ENCODE data around the gene SCIN. TPM values are rescaled to one million over a fixed set of nuclear protein-coding genes. Genes with fewer than 3 reads are reported as not detected.

Gene SCIN
- total and polyA plus RNA-seq, 2 donors = 1.3 to 10.7 TPM

DNA sequence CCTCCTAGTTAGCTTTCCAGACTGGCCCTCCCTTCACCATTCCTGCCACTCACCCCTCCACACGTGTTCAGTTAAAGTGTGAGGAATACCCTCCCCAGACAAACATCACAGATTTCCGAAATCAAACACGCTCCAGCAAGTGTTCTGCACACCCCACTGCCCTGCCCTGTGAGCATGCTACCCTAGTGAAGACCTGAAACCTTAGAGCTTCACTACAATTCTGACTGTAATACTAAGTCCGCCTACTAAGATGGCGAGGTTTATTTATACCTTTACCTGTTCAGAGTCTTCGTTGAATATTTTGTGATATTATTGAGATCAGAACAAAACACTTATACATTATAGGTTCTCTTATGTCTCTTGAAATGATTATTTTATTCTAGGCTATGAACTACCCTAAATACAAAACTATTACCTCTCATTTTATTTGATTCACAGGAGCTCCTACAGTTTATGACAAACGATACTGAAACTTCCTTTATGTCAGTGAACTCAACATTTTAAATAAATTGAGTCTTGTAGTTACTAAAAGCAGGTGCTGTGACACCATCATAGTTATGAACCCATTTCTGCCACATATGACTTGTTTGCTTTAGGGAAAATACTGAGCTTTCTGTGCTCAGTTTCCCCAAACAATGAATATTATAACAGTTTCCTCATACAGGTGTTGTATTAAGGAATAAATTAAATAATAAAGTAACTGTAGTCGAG, 8.6 kb downstream of the SCIN start:
- H3K27ac ChIP-seq (ENCODE audit: low read depth) = no peak overlapping the region
- no peaks in the 10 kb centered on the region for H3K36me3 ChIP-seq (ENCODE audit: insufficient read depth)
- no peak for DNase-seq (ENCODE audit: extremely low spot score)
- 83% methylated on average over 8 of the region's 8 CpGs for WGBS
- H3K4me3 ChIP-seq (ENCODE audit: low read depth, low read length) = no peak overlapping the region
- no peaks in the 10 kb centered on the region for H3K4me1 ChIP-seq (ENCODE audit: insufficient read depth)

DNA sequence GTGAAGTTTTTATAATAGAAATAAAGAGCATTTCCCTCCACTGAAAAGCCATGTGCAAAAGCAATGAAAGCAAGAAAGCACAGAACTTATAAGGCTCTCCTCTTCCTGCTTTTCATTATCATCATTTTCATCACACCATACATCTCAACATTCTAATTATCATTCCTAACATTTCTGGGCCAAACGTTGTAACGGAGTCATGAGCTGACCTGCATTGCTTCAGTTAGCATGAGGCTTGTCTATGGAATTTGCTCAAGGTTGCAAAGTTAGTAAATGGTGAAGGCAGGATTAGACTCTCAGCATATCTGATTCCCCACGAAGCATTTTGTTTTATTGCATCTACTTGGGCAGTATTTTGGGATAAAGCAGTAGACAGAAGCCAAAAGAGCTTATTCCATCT, 11.4 kb downstream of the SCIN start:
- no peak overlapping the region for H3K4me3 ChIP-seq (ENCODE audit: low read depth, low read length)
- WGBS = 31% methylated on average over 3 of the region's 3 CpGs
- no peaks in the 10 kb centered on the region for H3K4me1 ChIP-seq (ENCODE audit: insufficient read depth)
- DNase-seq (ENCODE audit: extremely low spot score) = no peak
- H3K27ac ChIP-seq (ENCODE audit: low read depth) = no peak overlapping the region
- no peaks in the 10 kb centered on the region for H3K36me3 ChIP-seq (ENCODE audit: insufficient read depth)

DNA sequence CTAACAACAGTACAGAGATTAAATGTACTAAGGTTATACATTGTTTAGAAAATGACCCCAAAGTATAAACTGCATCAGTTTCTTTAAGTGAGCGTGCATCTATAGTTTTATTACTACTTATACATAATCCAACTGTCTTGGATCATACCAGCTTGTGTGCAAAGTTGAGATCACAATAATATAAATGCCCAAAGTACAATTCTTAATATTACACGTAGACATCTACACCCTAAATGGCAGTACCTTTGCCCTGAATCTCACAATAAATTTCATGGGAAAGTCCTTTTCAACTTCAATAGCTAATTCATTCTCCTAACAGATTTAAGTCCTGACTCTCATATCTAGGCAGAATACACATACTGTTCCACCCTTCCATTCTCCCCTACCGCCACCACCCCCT, 11.8 kb downstream of the SCIN start:
- Histone ChIP-seq H3K27ac (ENCODE audit: low read depth) (no peak overlapping the region), H3K4me1 (ENCODE audit: insufficient read depth) (no peaks in the 10 kb centered on the region), H3K4me3 (ENCODE audit: low read depth, low read length) (no peak overlapping the region), H3K36me3 (ENCODE audit: insufficient read depth) (no peaks in the 10 kb centered on the region)
- DNase-seq (ENCODE audit: extremely low spot score) = no peak
- WGBS = 48% methylated on average over 3 of the region's 3 CpGs

- WGBS = 84% methylated on average over 1 of the region's 1 CpG
These were observed 12.7 kb downstream of the SCIN start for GRCh38 chr7:12583176-12583575.

GRCh38 chr7:12583922-12584321, 13.4 kb downstream of the SCIN start:
- H3K4me1 ChIP-seq (ENCODE audit: insufficient read depth) = no peaks in the 10 kb centered on the region
- no peak overlapping the region for H3K4me3 ChIP-seq (ENCODE audit: low read depth, low read length)
- 86% methylated on average over 2 of the region's 2 CpGs for WGBS
- H3K36me3 ChIP-seq (ENCODE audit: insufficient read depth) = no peaks in the 10 kb centered on the region
- DNase-seq (ENCODE audit: extremely low spot score) = no peak
- no peak overlapping the region for H3K27ac ChIP-seq (ENCODE audit: low read depth)

More at GRCh38 chr7:12583176-12583575, 12.7 kb downstream of the SCIN start:
- Histone ChIP-seq H3K4me1 (ENCODE audit: insufficient read depth) (no peaks in the 10 kb centered on the region), H3K4me3 (ENCODE audit: low read depth, low read length) (no peak overlapping the region), H3K27ac (ENCODE audit: low read depth) (no peak overlapping the region), H3K36me3 (ENCODE audit: insufficient read depth) (no peaks in the 10 kb centered on the region)
- no peak for DNase-seq (ENCODE audit: extremely low spot score)

DNA sequence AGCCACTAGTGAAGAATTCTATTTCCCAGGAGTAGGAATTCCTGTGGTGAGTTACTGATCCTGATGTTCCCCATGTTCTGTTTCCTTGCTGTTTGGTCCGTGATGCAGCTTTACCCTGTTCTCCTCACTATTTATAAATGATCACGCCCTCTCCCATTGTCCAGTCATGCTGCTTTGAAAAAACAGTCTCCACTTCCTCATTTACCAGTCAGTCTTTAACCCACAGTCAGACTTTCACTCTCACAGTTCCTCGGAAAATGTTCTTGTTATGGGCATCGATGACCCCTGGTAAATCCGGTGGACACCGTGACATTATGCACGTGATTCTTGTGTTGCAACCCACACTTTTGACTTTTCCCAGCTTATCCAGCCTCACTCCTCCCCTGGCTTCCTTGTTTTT, 14.4 kb downstream of the SCIN start:
- 66% methylated on average over 7 of the region's 7 CpGs for WGBS
- H3K27ac ChIP-seq (ENCODE audit: low read depth) = no peak overlapping the region
- no peak for DNase-seq (ENCODE audit: extremely low spot score)
- H3K4me3 ChIP-seq (ENCODE audit: low read depth, low read length) = no peak overlapping the region
- no peaks in the 10 kb centered on the region for H3K36me3 ChIP-seq (ENCODE audit: insufficient read depth)
- H3K4me1 ChIP-seq (ENCODE audit: insufficient read depth) = no peaks in the 10 kb centered on the region

GRCh38 chr7:12586271-12586670, 15.8 kb downstream of the SCIN start:
- 86% methylated on average over 4 of the region's 4 CpGs for WGBS
- H3K4me3 ChIP-seq (ENCODE audit: low read depth, low read length) = no peak overlapping the region

GRCh38 chr7:12588259-12588904, 17.9 kb downstream of the SCIN start:
- WGBS = 93% methylated on average over 11 of the region's 11 CpGs
- no peak for DNase-seq (ENCODE audit: extremely low spot score)
- H3K4me3 ChIP-seq (ENCODE audit: low read depth, low read length) = no peak overlapping the region
- H3K4me1 ChIP-seq (ENCODE audit: insufficient read depth) = no peaks in the 10 kb centered on the region
- H3K36me3 ChIP-seq (ENCODE audit: insufficient read depth) = no peaks in the 10 kb centered on the region
- no peak overlapping the region for H3K27ac ChIP-seq (ENCODE audit: low read depth)

More at GRCh38 chr7:12586271-12586670, 15.8 kb downstream of the SCIN start:
- Histone ChIP-seq H3K36me3 (ENCODE audit: insufficient read depth) (no peaks in the 10 kb centered on the region), H3K4me1 (ENCODE audit: insufficient read depth) (no peaks in the 10 kb centered on the region), H3K27ac (ENCODE audit: low read depth) (no peak overlapping the region)
- DNase-seq (ENCODE audit: extremely low spot score) = no peak

DNA sequence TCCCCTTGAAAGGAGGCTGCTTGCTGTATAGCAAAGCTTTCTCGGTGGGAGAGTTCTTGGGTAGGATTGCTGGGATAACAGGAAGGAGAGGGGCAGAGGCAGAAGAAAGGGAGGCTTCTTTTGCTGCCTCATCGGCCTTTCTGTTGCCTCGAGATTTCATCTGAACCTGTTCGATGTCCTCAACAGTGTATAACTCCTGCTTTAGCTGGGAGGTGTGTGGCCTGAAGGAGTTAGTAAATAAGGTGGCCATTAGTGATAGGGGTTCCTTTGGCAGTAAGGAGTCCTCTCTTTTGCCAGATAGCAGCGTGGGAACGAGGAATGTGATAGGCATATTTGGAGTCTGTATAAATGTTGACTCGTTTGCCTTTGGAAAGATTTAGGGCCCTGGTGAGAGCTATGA, 20.0 kb downstream of the SCIN start:
- Histone ChIP-seq H3K27ac (ENCODE audit: low read depth) (no peak overlapping the region), H3K36me3 (ENCODE audit: insufficient read depth) (no peaks in the 10 kb centered on the region), H3K4me3 (ENCODE audit: low read depth, low read length) (no peak overlapping the region), H3K4me1 (ENCODE audit: insufficient read depth) (no peaks in the 10 kb centered on the region)
- WGBS = 82% methylated on average over 7 of the region's 7 CpGs
- DNase-seq (ENCODE audit: extremely low spot score) = no peak

DNA sequence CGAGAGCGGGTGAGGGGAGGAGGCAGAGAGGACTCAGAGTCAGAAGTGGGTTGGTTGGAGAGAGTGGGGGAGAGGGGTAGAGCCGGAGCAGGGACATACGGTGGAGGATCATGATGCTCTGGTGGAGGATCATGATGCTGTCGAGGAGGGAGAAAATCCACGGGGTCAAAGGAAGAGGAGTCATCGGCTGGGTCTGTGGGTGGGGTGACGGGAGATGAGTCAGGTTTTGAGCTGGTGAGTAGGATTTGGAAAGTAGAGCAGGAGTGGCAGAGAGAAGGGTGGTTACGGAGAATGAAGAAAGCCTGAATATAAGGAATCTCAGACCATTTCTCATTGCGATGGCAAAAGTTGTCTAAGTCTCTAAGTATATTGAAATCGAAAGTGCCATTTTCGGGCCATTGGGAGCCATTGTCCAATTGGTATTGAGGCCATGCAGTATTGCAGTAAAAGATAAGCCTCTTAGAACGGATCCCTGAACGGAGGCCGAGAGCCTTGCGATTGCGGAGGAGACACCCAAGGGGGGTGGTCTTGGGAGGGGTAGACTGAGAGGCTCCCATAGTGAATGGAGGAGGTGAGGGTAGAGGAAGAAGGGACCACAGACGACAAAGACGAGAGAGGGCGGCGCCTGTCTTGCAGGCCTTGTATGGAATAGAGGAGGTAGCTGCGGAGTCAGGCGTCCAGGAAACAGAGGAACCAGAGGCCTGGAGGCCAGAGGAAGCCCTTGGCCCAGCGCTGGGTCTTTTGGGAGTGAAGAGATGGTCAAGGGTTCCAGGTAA, 23.8 kb downstream of the SCIN start:
- H3K27ac ChIP-seq (ENCODE audit: low read depth) = no peak overlapping the region
- DNase-seq (ENCODE audit: extremely low spot score) = no peak
- H3K36me3 ChIP-seq (ENCODE audit: insufficient read depth) = no peaks in the 10 kb centered on the region
- H3K4me1 ChIP-seq (ENCODE audit: insufficient read depth) = no peaks in the 10 kb centered on the region
- H3K4me3 ChIP-seq (ENCODE audit: low read depth, low read length) = no peak overlapping the region
- WGBS = 96% methylated on average over 24 of the region's 24 CpGs

DNA sequence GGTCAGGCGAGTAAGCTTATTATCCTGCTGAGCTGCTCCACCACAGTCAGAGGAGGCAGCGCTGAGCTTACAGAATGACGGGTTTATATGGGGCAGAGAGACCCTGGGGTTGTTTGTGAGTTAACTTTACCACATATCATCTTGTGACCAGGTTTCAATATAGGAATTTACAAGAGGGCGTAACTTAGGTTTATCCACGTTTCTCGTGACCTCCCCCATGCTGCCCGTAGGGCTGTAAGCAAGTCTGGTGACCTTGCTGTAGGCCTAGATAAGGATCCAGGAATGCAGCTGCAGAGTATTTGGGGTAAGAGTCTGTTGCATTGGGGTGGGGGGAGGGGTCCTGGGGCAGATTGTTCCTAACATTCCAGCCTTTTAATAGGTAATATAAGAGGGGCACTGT, 24.6 kb downstream of the SCIN start:
- H3K27ac ChIP-seq (ENCODE audit: low read depth) = no peak overlapping the region
- WGBS = 82% methylated on average over 7 of the region's 7 CpGs
- no peaks in the 10 kb centered on the region for H3K4me1 ChIP-seq (ENCODE audit: insufficient read depth)
- H3K4me3 ChIP-seq (ENCODE audit: low read depth, low read length) = no peak overlapping the region
- H3K36me3 ChIP-seq (ENCODE audit: insufficient read depth) = no peaks in the 10 kb centered on the region
- no peak for DNase-seq (ENCODE audit: extremely low spot score)

DNA sequence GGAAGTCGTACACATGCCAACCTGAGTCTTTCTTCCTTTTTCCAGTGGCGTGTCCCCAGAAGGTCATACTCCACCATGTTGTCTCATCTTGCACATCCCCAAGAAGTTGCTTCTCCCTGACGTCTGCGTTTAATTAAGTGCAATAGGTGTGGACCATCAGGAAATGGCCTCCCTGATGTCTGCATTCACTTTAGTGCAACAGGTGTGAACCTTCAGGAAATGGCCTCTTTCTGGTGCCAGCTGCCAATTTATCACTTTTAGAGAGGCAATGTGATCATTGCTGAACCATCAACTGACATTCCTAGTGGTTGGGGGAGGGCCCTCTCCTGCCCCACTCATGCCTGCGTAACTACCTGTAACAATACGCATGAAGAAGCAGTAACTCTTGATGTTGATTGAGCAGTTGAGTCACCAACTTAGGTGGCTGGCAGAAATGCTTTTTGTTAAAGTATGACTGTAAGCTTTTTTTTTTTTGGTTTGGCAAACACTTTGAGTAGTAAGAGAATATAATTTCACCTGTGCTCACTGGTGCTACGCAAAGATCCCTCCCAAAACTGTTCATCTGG, 25.8 kb downstream of the SCIN start:
- Histone ChIP-seq H3K27ac (ENCODE audit: low read depth) (no peak overlapping the region), H3K36me3 (ENCODE audit: insufficient read depth) (no peaks in the 10 kb centered on the region), H3K4me3 (ENCODE audit: low read depth, low read length) (no peak overlapping the region), H3K4me1 (ENCODE audit: insufficient read depth) (no peaks in the 10 kb centered on the region)
- DNase-seq (ENCODE audit: extremely low spot score) = no peak
- 77% methylated on average over 7 of the region's 7 CpGs for WGBS

DNA sequence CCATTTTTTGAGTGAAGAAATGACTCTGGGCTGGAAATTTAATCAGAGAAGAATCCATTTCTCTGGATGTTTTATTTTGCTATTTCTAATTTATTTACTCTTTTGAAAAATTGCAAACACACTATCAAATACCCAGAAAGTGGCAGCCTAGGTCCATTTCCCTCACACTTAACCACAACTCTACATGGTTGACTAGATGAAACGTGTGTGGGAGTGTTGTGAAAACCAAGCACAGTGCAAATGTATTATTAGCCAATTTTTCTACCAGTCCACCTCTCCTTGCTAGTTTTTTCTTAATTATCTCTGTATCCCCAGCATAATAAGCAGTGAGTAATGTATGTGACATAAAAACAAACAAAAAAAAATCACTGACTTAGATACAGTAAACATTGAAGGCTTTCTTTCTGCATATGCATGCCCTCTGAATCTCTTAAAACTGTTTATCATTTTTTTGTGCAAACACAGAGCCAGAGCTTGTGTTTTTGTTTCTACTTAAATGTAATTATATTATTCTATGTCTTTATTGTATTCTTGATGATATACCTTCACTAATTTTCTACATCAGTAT, 30.9 kb downstream of the SCIN start:
- 71% methylated on average over 1 of the region's 1 CpG for WGBS
- DNase-seq (ENCODE audit: extremely low spot score) = no peak
- Histone ChIP-seq H3K36me3 (ENCODE audit: insufficient read depth) (no peaks in the 10 kb centered on the region), H3K4me3 (ENCODE audit: low read depth, low read length) (no peak overlapping the region), H3K27ac (ENCODE audit: low read depth) (no peak overlapping the region), H3K4me1 (ENCODE audit: insufficient read depth) (no peaks in the 10 kb centered on the region)

Data from urinary bladder (tissue), 4 donors.